ENCODE results near the gene EIF3J. TPM values are rescaled to one million over a fixed set of nuclear protein-coding genes. Genes with fewer than 3 reads are reported as not detected.

EIF3J gene
- polyA plus RNA-seq, 6 donors from 2014 or later, result 9.3 to 22.5 (median 13.1) TPM

Other genes starting within 250 kb of the EIF3J start
- 10 to 100 TPM; 60.0 to 74.7 (median 63.9) TPM for gene GOLM2, start 248.4 kb upstream of the EIF3J start, polyA plus RNA-seq (ENCODE audit: low read depth in 6 of 6)
- 10 to 100 TPM; 29.0 to 48.6 (median 44.5) TPM for gene CTDSPL2, start 109.5 kb upstream of the EIF3J start, polyA plus RNA-seq (ENCODE audit: low read depth in 6 of 6)
- 10 to 100 TPM; 19.7 to 70.0 (median 53.0) TPM for gene SPG11, start 126.5 kb downstream of the EIF3J start, polyA plus RNA-seq (ENCODE audit: low read depth in 6 of 6)
- 10 to 100 TPM in 5 of 6 donors, 1 to 10 TPM in 1; 9.3 to 28.6 (median 20.2) TPM for gene PATL2, start 174.2 kb downstream of the EIF3J start, polyA plus RNA-seq (ENCODE audit: low read depth in 6 of 6)
- gene B2M, start 174.4 kb downstream of the EIF3J start, polyA plus RNA-seq (ENCODE audit: low read depth in 6 of 6), result over 10,000 TPM; 15,630 to 30,116 (median 21,556) TPM
- 10 to 100 TPM in 5 of 6 donors, 1 to 10 TPM in 1; 9.4 to 22.4 (median 18.1) TPM for gene TRIM69, start 199.4 kb downstream of the EIF3J start, polyA plus RNA-seq (ENCODE audit: low read depth in 6 of 6)

Measured in naive B cell (primary cell).